Prostate gland (tissue), 2 donors: ENCODE measurements around the gene LRCH3. TPM values are rescaled to one million over a fixed set of nuclear protein-coding genes. Genes with fewer than 3 reads are reported as not detected.

Experiments used
- DNase-seq: peaks from one replicate; pipeline ENCODE4 v3.0.0-alpha.2; 2019; ENCODE audit warnings: low spot score
- H3K27ac ChIP-seq, 2 donors: fragments of 200-600 bp; sonication (generic); 2 replicates each; pipeline ENCODE4 v1.5.1; 2017 to 2019
- H3K27me3 ChIP-seq: fragments of 200-600 bp; sonication (generic); replicated peaks from 2 replicates; pipeline ENCODE4 v1.5.1; 2019; ENCODE audit not compliant: insufficient read depth
- H3K36me3 ChIP-seq, 2 donors: fragments of 200-600 bp; sonication (generic); 1 replicate in 1 of 2; 2 replicates in 1 of 2; pipeline versions ENCODE4 v1.5.1 to v1.8.1; 2017 to 2019
- H3K4me1 ChIP-seq: fragments of 200-600 bp; sonication (generic); replicated peaks from 2 replicates; pipeline ENCODE4 v1.5.1; 2019
- H3K4me3 ChIP-seq, 2 donors: fragments of 200-600 bp; sonication (generic); 2 replicates each; pipeline ENCODE4 v1.5.1; 2017 to 2019
- H3K9me3 ChIP-seq: fragments of 200-600 bp; sonication (generic); 2 replicates; pipeline ENCODE4 v1.5.1; 2017
- CTCF ChIP-seq, 4 experiments: fragments of 200-600 bp in 2 of 4; fragments of 450-650 bp in 2 of 4; sonication (generic) in 2 of 4; IDR thresholded peaks; 1 replicate in 3 of 4; 2 replicates in 1 of 4; pipeline ENCODE4 v1.5.1; 2016 to 2019; ENCODE audit warnings: antibody characterized with exemption in 4 of 4, mild to moderate bottlenecking in 2 of 4, moderate library complexity in 2 of 4
- POLR2A ChIP-seq: fragments of 450-650 bp; IDR thresholded peaks from one replicate; pipeline ENCODE4 v1.6.1; 2016; ENCODE audit warnings: antibody characterized with exemption, mild to moderate bottlenecking
- POLR2AphosphoS5 ChIP-seq: sonication (generic); formaldehyde crosslinking; IDR thresholded peaks from one replicate; pipeline ENCODE4 v1.6.1; 2017; ENCODE audit warnings: antibody characterized with exemption
- WGBS: methylation state at CpG from one replicate; pipeline ENCODE4 v1.1.5; 2018; 5-methylcytosine and 5-hydroxymethylcytosine counted together
- intact Hi-C: fragments of 100-400 bp; cut with DNase I; formaldehyde crosslinking; loops from one replicate; pipeline ENCODE4 v1.14.2; 2022
- total RNA-seq, 2 donors: library from RNA; depleted of rRNA; stranded (reverse); fragments of >200 nt; gene quantifications; one replicate each; pipeline ENCODE4 v1.1.0, GENCODE V29; 2016

Gene LRCH3
- total RNA-seq, 2 donors from 2014 or later, result 31.6 to 114 TPM

GRCh38 chr3:197789309-197789708, 1.7 kb upstream of the LRCH3 start:
- 92% methylated on average over 3 of the region's 3 CpGs for WGBS

GRCh38 chr3:197790033-197790432, 1.0 kb upstream of the LRCH3 start:
- Histone ChIP-seq H3K27me3 (no peaks in the 10 kb centered on the region), H3K27ac (peak overlapping the region in 1 of 2 donors; percentile 95), H3K4me3 (no peak overlapping the region), H3K9me3 (no peaks in the 10 kb centered on the region), H3K4me1 (peaks cover 4% of the 10 kb centered on the region), H3K36me3 (no peaks in the 10 kb centered on the region)
- DNase-seq, result no peak
- TF ChIP-seq CTCF (IDR thresholded peaks at IDR 0.05) (no peak), POLR2AphosphoS5 (no peak)
- WGBS, result 65% methylated on average over 1 of the region's 1 CpG
- intact Hi-C loops, result no loop called here

More at GRCh38 chr3:197789309-197789708, 1.7 kb upstream of the LRCH3 start:
- TF ChIP-seq POLR2A (no peak), POLR2AphosphoS5 (no peak), CTCF (IDR thresholded peaks at IDR 0.05) (no peak)
- H3K9me3 ChIP-seq, result no peaks in the 10 kb centered on the region
- H3K4me3 ChIP-seq, result no peak overlapping the region
- DNase-seq, result no peak
- no peak overlapping the region for H3K27ac ChIP-seq
- intact Hi-C loops, result no loop called here
- peaks cover 4% of the 10 kb centered on the region for H3K4me1 ChIP-seq
- H3K36me3 ChIP-seq, result no peaks in the 10 kb centered on the region
- no peaks in the 10 kb centered on the region for H3K27me3 ChIP-seq

GRCh38 chr3:197791892-197792647, 1.0 kb downstream of the LRCH3 start:
- intact Hi-C loops, result no loop called here
- WGBS, result 19% methylated on average over 25 of the region's 25 CpGs
- Histone ChIP-seq H3K27me3 (no peaks in the 10 kb centered on the region), H3K4me1 (peaks cover 4% of the 10 kb centered on the region), H3K27ac (peak overlapping the region; percentile 95 to 96), H3K4me3 (peak overlapping the region; percentile 73 to 92), H3K36me3 (no peaks in the 10 kb centered on the region), H3K9me3 (no peaks in the 10 kb centered on the region)
- no peak for DNase-seq
- no peak for TF ChIP-seq CTCF (IDR thresholded peaks at IDR 0.05)
- TF ChIP-seq POLR2A, result no peak
- TF ChIP-seq POLR2AphosphoS5, result no peak

- DNase-seq, result no peak
- H3K4me1 ChIP-seq, result peaks cover 4% of the 10 kb centered on the region
- 9% methylated on average over 2 of the region's 2 CpGs for WGBS
- intact Hi-C loops, result no loop called here
- H3K4me3 ChIP-seq, result no peak overlapping the region
- no peak for TF ChIP-seq CTCF (IDR thresholded peaks at IDR 0.05)
- no peak overlapping the region for H3K27ac ChIP-seq
- H3K27me3 ChIP-seq, result no peaks in the 10 kb centered on the region
- H3K36me3 ChIP-seq, result no peaks in the 10 kb centered on the region
- no peaks in the 10 kb centered on the region for H3K9me3 ChIP-seq
Measured at GRCh38 chr3:197793247-197793646, 2.2 kb downstream of the LRCH3 start.

GRCh38 chr3:197794115-197794514, 3.1 kb downstream of the LRCH3 start:
- WGBS, result 86% methylated on average over 1 of the region's 1 CpG
- no peak overlapping the region for H3K27ac ChIP-seq
- no peaks in the 10 kb centered on the region for H3K36me3 ChIP-seq
- TF ChIP-seq POLR2A, result no peak
- no peak for TF ChIP-seq POLR2AphosphoS5
- no peak for TF ChIP-seq CTCF (IDR thresholded peaks at IDR 0.05)
- H3K27me3 ChIP-seq, result no peaks in the 10 kb centered on the region
- H3K4me1 ChIP-seq, result peaks cover 4% of the 10 kb centered on the region
- DNase-seq, result no peak
- intact Hi-C loops, result no loop called here
- H3K4me3 ChIP-seq, result no peak overlapping the region
- no peaks in the 10 kb centered on the region for H3K9me3 ChIP-seq
